Upper lobe of left lung (tissue), 4 donors: ENCODE measurements around the gene NELFE.

ENCODE experiments used
- POLR2A ChIP-seq, 4 donors: fragments of 450-650 bp; IDR thresholded peaks; one replicate each; pipeline ENCODE4 v1.5.1; 2016 to 2017; ENCODE audit warnings: antibody characterized with exemption in 4 of 4, mild to moderate bottlenecking in 2 of 4
- TF ChIP-seq, protein P1 (sequence below), 6 experiments: fragments of 450-650 bp in 4 of 6; fragments of 200-600 bp in 2 of 6; sonication (generic) in 2 of 6; IDR thresholded peaks; one replicate each; pipeline ENCODE4 v1.5.1; 2016 to 2019; ENCODE audit warnings: antibody characterized with exemption in 6 of 6

DNA sequence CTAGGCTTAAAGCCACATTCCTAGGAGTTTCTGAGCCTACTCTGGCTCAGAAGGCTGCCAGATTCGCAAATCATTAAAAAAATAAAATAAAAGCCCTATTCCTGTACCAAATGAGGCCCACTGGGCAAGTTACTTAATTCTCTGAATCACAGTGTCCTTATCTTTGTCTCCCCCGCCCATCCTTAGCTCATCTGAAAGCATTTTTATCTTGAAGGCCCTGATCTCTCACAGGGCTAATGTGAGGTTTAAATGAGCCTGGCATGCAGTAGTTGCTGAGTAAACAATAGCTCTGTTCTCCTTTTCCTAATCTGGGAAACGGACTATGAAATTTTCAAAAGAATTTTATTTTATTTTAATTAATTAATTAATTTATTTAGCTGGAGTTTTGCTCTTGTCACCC lies 54.8 kb downstream of the NELFE start:
- TF ChIP-seq, protein P1, sequence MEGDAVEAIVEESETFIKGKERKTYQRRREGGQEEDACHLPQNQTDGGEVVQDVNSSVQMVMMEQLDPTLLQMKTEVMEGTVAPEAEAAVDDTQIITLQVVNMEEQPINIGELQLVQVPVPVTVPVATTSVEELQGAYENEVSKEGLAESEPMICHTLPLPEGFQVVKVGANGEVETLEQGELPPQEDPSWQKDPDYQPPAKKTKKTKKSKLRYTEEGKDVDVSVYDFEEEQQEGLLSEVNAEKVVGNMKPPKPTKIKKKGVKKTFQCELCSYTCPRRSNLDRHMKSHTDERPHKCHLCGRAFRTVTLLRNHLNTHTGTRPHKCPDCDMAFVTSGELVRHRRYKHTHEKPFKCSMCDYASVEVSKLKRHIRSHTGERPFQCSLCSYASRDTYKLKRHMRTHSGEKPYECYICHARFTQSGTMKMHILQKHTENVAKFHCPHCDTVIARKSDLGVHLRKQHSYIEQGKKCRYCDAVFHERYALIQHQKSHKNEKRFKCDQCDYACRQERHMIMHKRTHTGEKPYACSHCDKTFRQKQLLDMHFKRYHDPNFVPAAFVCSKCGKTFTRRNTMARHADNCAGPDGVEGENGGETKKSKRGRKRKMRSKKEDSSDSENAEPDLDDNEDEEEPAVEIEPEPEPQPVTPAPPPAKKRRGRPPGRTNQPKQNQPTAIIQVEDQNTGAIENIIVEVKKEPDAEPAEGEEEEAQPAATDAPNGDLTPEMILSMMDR (IDR thresholded peaks at IDR 0.05) = no peak
- TF ChIP-seq POLR2A (IDR thresholded peaks at IDR 0.05) = no peak
